Neural cell (in vitro differentiated cells): ENCODE data around the gene CTSO. TPM values are rescaled to one million over a fixed set of nuclear protein-coding genes. Genes with fewer than 3 reads are reported as not detected.

Experiments
- H2AFZ ChIP-seq: fragments of 200-600, 300-800 bp; sonication (generic), shearing (Covaris generic); 2 replicates; pipeline ENCODE4 v1.6.0; 2014; ENCODE audit warnings: low read depth, mild to moderate bottlenecking, antibody characterized with exemption, low read length, moderate library complexity
- H3F3A ChIP-seq: fragments of 200-600 bp; shearing (Covaris generic); 2 replicates; pipeline ENCODE4 v1.6.1; 2016; ENCODE audit warnings: mild to moderate bottlenecking, moderate library complexity, mixed read lengths, antibody characterized with exemption, low read length; ENCODE audit not compliant: insufficient read depth, poor library complexity, severe bottlenecking
- H3K27ac ChIP-seq: fragments of 200-600, 300-800 bp; sonication (generic), shearing (Covaris generic); 2 replicates; pipeline ENCODE4 v1.5.1; 2014; ENCODE audit warnings: mild to moderate bottlenecking, low read length, moderate library complexity
- H3K27me3 ChIP-seq: fragments of 300-800, 200-600 bp; sonication (generic), shearing (Covaris generic); 2 replicates; pipeline ENCODE4 v1.6.0; 2014; ENCODE audit warnings: mild to moderate bottlenecking, low read depth, low read length, moderate library complexity; ENCODE audit not compliant: insufficient read depth
- H3K36me3 ChIP-seq: fragments of 300-800, 200-600 bp; sonication (generic), shearing (Covaris generic); 2 replicates; pipeline ENCODE4 v1.5.1; 2014; ENCODE audit warnings: mild to moderate bottlenecking, antibody characterized with exemption, low read length, moderate library complexity; ENCODE audit not compliant: insufficient read depth
- H3K4me2 ChIP-seq: fragments of 300-800, 200-600 bp; sonication (generic), shearing (Covaris generic); 2 replicates; pipeline ENCODE4 v1.6.0; 2014; ENCODE audit warnings: mild to moderate bottlenecking, low read length
- H3K4me3 ChIP-seq: fragments of 300-800, 200-600 bp; sonication (generic), shearing (Covaris generic); 2 replicates; pipeline ENCODE4 v1.5.1; 2014; ENCODE audit warnings: mild to moderate bottlenecking, low read length, moderate library complexity
- H3K79me2 ChIP-seq: fragments of 200-600 bp; shearing (Covaris generic); replicated peaks from 2 replicates; pipeline ENCODE4 v1.6.0; 2014; ENCODE audit warnings: mild to moderate bottlenecking, low read length, moderate library complexity; ENCODE audit not compliant: insufficient read depth
- H3K9ac ChIP-seq: fragments of 300-800, 200-600 bp; sonication (generic), shearing (Covaris generic); 2 replicates; pipeline ENCODE4 v1.6.1; 2016; ENCODE audit warnings: mild to moderate bottlenecking, low read length, mixed read lengths
- H3K9me2 ChIP-seq: fragments of 200-600 bp; shearing (Covaris generic); 2 replicates; pipeline ENCODE4 v1.6.1; 2016; ENCODE audit warnings: mild to moderate bottlenecking, low read length, mixed read lengths; ENCODE audit not compliant: insufficient read depth
- H3K9me3 ChIP-seq: fragments of 200-600, 300-800 bp; sonication (generic), shearing (Covaris generic); 2 replicates; pipeline ENCODE4 v1.6.1; 2016; ENCODE audit warnings: mild to moderate bottlenecking, mixed run types, low read length, moderate library complexity, mixed read lengths
- H4K20me1 ChIP-seq: fragments of 200-600 bp; shearing (Covaris generic); 2 replicates; pipeline ENCODE4 v1.6.1; 2016; ENCODE audit warnings: mild to moderate bottlenecking, mixed run types; ENCODE audit not compliant: insufficient read depth
- EP300 ChIP-seq: fragments of 450-650 bp; conservative IDR thresholded peaks from 2 replicates; pipeline ENCODE4 v1.6.1; 2014; ENCODE audit warnings: antibody characterized with exemption, mild to moderate bottlenecking, moderate library complexity; ENCODE audit not compliant: poor library complexity, severe bottlenecking
- EZH2 ChIP-seq: fragments of 200-600, 300-800 bp; shearing (Covaris generic), sonication (generic); IDR thresholded peaks from 2 replicates; pipeline ENCODE4 v1.6.1; 2014; ENCODE audit warnings: antibody characterized with exemption, low read length, borderline replicate concordance, mild to moderate bottlenecking; ENCODE audit not compliant: insufficient read depth, poor library complexity, severe bottlenecking
- MXI1 ChIP-seq: fragments of 450-650 bp; conservative IDR thresholded peaks from 2 replicates; pipeline ENCODE4 v1.6.1; 2014; ENCODE audit warnings: antibody characterized with exemption, mild to moderate bottlenecking; ENCODE audit not compliant: poor library complexity, severe bottlenecking
- POLR2AphosphoS5 ChIP-seq: IDR thresholded peaks from 2 replicates; pipeline ENCODE4 v1.6.1; 2012
- RAD21 ChIP-seq: fragments of 450-650 bp; conservative IDR thresholded peaks from 2 replicates; pipeline ENCODE4 v1.6.1; 2014; ENCODE audit warnings: antibody characterized with exemption, mild to moderate bottlenecking, moderate library complexity
- SMC3 ChIP-seq: fragments of 450-650 bp; conservative IDR thresholded peaks from 2 replicates; pipeline ENCODE4 v1.6.1; 2014; ENCODE audit warnings: antibody characterized with exemption, mild to moderate bottlenecking, moderate library complexity; ENCODE audit not compliant: poor library complexity
- TAF1 ChIP-seq: IDR thresholded peaks from 2 replicates; pipeline ENCODE4 v1.6.1; 2012; ENCODE audit warnings: low read depth
- polyA plus RNA-seq: library from polyadenylated mRNA; depleted of rRNA; stranded (reverse); fragments of >200 nt; gene quantifications from 2 replicates; pipeline ENCODE4 v1.2.3, GENCODE V29; 2014
- TF ChIP-seq, protein P1 (sequence below): fragments of 450-650 bp; IDR thresholded peaks from 2 replicates; pipeline ENCODE4 v1.5.1; 2014; ENCODE audit warnings: antibody characterized with exemption, mild to moderate bottlenecking, moderate library complexity; ENCODE audit not compliant: poor library complexity, severe bottlenecking
- TF ChIP-seq, protein P2 (sequence below): IDR thresholded peaks from 2 replicates; pipeline ENCODE4 v1.6.1; 2012; ENCODE audit warnings: borderline replicate concordance

The CTSO gene
- polyA plus RNA-seq, 1 donor from 2014 or later = 0.16 TPM

DNA sequence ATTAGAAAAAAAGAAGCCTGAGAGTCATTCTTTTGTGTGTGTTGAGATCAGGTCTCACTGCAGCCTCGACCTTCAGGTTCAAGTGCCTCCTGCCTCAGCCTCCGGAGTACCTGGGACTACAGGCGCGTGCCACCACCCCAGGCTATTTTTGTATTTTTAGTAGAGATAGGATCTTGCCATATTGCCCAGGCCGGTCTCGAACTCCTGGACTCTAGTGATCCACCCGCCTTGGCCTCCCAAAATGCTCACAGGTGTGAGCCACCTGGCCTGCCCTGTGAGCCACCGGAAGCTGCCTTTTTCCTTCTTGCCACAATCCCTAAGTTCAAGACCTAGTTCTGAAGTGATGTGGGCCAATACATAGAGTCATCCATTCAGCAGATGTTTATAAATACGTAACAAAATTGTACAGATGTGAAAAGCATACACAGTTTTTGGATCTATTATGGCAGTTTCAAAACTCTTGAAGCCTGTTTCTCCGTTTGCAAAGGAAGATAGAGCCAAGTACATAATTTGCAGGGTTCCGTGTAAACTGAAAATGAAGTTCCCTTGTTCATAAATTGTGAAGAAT lies 536 bp upstream of the CTSO start:
- H3K27me3 ChIP-seq = no peaks in the 10 kb centered on the region
- no peaks in the 10 kb centered on the region for H3K9me2 ChIP-seq
- no peaks in the 10 kb centered on the region for H3K36me3 ChIP-seq
- no peak overlapping the region for H3K9ac ChIP-seq
- H4K20me1 ChIP-seq = no peaks in the 10 kb centered on the region
- no peak overlapping the region for H3K27ac ChIP-seq
- H3K4me2 ChIP-seq = no peak overlapping the region
- no peak overlapping the region for H2AFZ ChIP-seq
- no peak overlapping the region for H3K4me3 ChIP-seq
- no peaks in the 10 kb centered on the region for H3K79me2 ChIP-seq
- TF ChIP-seq, protein P1, sequence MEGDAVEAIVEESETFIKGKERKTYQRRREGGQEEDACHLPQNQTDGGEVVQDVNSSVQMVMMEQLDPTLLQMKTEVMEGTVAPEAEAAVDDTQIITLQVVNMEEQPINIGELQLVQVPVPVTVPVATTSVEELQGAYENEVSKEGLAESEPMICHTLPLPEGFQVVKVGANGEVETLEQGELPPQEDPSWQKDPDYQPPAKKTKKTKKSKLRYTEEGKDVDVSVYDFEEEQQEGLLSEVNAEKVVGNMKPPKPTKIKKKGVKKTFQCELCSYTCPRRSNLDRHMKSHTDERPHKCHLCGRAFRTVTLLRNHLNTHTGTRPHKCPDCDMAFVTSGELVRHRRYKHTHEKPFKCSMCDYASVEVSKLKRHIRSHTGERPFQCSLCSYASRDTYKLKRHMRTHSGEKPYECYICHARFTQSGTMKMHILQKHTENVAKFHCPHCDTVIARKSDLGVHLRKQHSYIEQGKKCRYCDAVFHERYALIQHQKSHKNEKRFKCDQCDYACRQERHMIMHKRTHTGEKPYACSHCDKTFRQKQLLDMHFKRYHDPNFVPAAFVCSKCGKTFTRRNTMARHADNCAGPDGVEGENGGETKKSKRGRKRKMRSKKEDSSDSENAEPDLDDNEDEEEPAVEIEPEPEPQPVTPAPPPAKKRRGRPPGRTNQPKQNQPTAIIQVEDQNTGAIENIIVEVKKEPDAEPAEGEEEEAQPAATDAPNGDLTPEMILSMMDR = no peak
- peaks cover 20% of the 10 kb centered on the region for H3F3A ChIP-seq
- H3K9me3 ChIP-seq = no peaks in the 10 kb centered on the region

DNA sequence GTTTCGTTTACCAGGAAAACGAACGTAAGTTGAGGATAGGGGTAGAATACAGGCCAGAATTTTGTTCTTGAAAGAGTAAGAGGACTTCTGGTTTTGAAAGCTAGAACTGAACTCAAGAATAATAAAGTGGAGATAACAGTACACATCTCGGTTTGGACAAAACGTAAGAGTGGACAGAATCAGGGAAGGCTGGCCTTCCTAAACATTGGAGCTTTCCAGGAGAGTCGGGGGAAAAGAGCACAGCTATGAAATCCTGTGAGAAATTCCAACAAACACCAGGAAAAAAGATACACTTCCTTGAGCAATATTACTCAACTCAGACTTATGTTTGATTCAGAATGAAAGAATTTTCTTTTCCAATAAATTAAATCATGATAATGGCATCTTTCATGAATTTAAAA lies 1.2 kb downstream of the CTSO start:
- no peaks in the 10 kb centered on the region for H3K27me3 ChIP-seq
- H3K27ac ChIP-seq = no peak overlapping the region
- TF ChIP-seq POLR2AphosphoS5 (no peak), MXI1 (no peak)
- TF ChIP-seq, protein P2, sequence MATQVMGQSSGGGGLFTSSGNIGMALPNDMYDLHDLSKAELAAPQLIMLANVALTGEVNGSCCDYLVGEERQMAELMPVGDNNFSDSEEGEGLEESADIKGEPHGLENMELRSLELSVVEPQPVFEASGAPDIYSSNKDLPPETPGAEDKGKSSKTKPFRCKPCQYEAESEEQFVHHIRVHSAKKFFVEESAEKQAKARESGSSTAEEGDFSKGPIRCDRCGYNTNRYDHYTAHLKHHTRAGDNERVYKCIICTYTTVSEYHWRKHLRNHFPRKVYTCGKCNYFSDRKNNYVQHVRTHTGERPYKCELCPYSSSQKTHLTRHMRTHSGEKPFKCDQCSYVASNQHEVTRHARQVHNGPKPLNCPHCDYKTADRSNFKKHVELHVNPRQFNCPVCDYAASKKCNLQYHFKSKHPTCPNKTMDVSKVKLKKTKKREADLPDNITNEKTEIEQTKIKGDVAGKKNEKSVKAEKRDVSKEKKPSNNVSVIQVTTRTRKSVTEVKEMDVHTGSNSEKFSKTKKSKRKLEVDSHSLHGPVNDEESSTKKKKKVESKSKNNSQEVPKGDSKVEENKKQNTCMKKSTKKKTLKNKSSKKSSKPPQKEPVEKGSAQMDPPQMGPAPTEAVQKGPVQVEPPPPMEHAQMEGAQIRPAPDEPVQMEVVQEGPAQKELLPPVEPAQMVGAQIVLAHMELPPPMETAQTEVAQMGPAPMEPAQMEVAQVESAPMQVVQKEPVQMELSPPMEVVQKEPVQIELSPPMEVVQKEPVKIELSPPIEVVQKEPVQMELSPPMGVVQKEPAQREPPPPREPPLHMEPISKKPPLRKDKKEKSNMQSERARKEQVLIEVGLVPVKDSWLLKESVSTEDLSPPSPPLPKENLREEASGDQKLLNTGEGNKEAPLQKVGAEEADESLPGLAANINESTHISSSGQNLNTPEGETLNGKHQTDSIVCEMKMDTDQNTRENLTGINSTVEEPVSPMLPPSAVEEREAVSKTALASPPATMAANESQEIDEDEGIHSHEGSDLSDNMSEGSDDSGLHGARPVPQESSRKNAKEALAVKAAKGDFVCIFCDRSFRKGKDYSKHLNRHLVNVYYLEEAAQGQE = no peak
- no peak overlapping the region for H2AFZ ChIP-seq
- H3K36me3 ChIP-seq = no peaks in the 10 kb centered on the region
- no peaks in the 10 kb centered on the region for H3K79me2 ChIP-seq
- H4K20me1 ChIP-seq = no peaks in the 10 kb centered on the region
- no peak overlapping the region for H3K4me3 ChIP-seq
- H3K9me3 ChIP-seq = no peaks in the 10 kb centered on the region
- no peak overlapping the region for H3K9ac ChIP-seq
- peaks cover 20% of the 10 kb centered on the region for H3F3A ChIP-seq
- no peak overlapping the region for H3K4me2 ChIP-seq
- H3K9me2 ChIP-seq = no peaks in the 10 kb centered on the region

- TF ChIP-seq MXI1 = no peak
- TF ChIP-seq POLR2AphosphoS5 = no peak
- no peak for TF ChIP-seq SMC3
- TF ChIP-seq, protein P2 = no peak
- no peak for TF ChIP-seq TAF1
- TF ChIP-seq, protein P1 = no peak
- TF ChIP-seq RAD21 = no peak
- no peak for TF ChIP-seq EP300
- no peak for TF ChIP-seq EZH2
- Histone ChIP-seq H3K27ac (no peak overlapping the region), H3F3A (peaks cover 5% of the 10 kb centered on the region), H3K36me3 (no peaks in the 10 kb centered on the region), H2AFZ (no peak overlapping the region), H4K20me1 (no peaks in the 10 kb centered on the region), H3K9me2 (no peaks in the 10 kb centered on the region), H3K4me3 (no peak overlapping the region), H3K9me3 (no peaks in the 10 kb centered on the region), H3K9ac (no peak overlapping the region), H3K27me3 (no peaks in the 10 kb centered on the region), H3K4me2 (no peak overlapping the region), H3K79me2 (no peaks in the 10 kb centered on the region)
Measured at GRCh38 chr4:155950461-155950860, 3.2 kb downstream of the CTSO start.
